H9 (cell line): Measurements from ENCODE around the gene NKD2. TPM values are rescaled to one million over a fixed set of nuclear protein-coding genes. Genes with fewer than 3 reads are reported as not detected.

Experiments used
- DNase-seq: peaks from one replicate; pipeline ENCODE4 v3.0.0-alpha.2; 2017
- H2AFZ ChIP-seq: one replicate; pipeline ENCODE4 v1.6.1; 2013; ENCODE audit warnings: mild to moderate bottlenecking, low read length, control low read depth, moderate library complexity
- H2AK5ac ChIP-seq: 2 replicates; pipeline ENCODE4 v1.6.1; 2013; ENCODE audit warnings: low read length, control low read depth, mixed read lengths; ENCODE audit not compliant: insufficient read length
- H2BK120ac ChIP-seq: one replicate; pipeline ENCODE4 v1.6.1; 2013; ENCODE audit warnings: low read depth, mild to moderate bottlenecking, low read length, control low read depth, inconsistent platforms; ENCODE audit not compliant: poor library complexity, severe bottlenecking
- H2BK12ac ChIP-seq: 2 replicates; pipeline ENCODE4 v1.6.1; 2013; ENCODE audit warnings: low read length, control low read depth, mixed read lengths, low read depth; ENCODE audit not compliant: insufficient read length
- H2BK15ac ChIP-seq: 2 replicates; pipeline ENCODE4 v1.6.1; 2013; ENCODE audit warnings: low read depth, low read length, control low read depth
- H2BK20ac ChIP-seq: one replicate; pipeline ENCODE4 v1.6.1; 2013; ENCODE audit warnings: low read depth, mild to moderate bottlenecking, low read length, control low read depth, inconsistent platforms; ENCODE audit not compliant: poor library complexity, severe bottlenecking
- H2BK5ac ChIP-seq: 2 replicates; pipeline ENCODE4 v1.6.1; 2013; ENCODE audit warnings: low read length, control low read depth, mixed read lengths; ENCODE audit not compliant: insufficient read length
- H3K14ac ChIP-seq: 2 replicates; pipeline ENCODE4 v1.6.1; 2013; ENCODE audit warnings: low read length, control low read depth; ENCODE audit not compliant: insufficient read depth
- H3K18ac ChIP-seq: 2 replicates; pipeline ENCODE4 v1.6.1; 2013; ENCODE audit warnings: low read depth, mild to moderate bottlenecking, mixed read lengths, low read length, control low read depth; ENCODE audit not compliant: insufficient read length
- H3K23ac ChIP-seq: 2 replicates; pipeline ENCODE4 v1.6.1; 2013; ENCODE audit warnings: low read length, control low read depth, mixed read lengths, low read depth; ENCODE audit not compliant: insufficient read length
- H3K23me2 ChIP-seq: 2 replicates; pipeline ENCODE4 v1.6.1; 2013; ENCODE audit warnings: low read depth, mild to moderate bottlenecking, mixed read lengths, low read length, control low read depth; ENCODE audit not compliant: insufficient read length, poor library complexity, severe bottlenecking
- H3K27ac ChIP-seq: 2 replicates; pipeline ENCODE4 v1.5.1; 2013; ENCODE audit warnings: low read length, control low read depth, mixed read lengths, low read depth; ENCODE audit not compliant: insufficient read length
- H3K27me3 ChIP-seq: 2 replicates; pipeline ENCODE4 v1.6.1; 2013; ENCODE audit warnings: low read length, control low read depth, inconsistent platforms; ENCODE audit not compliant: insufficient read depth
- H3K4ac ChIP-seq: 2 replicates; pipeline ENCODE4 v1.6.1; 2013; ENCODE audit warnings: low read depth, mild to moderate bottlenecking, control low read depth, inconsistent platforms, low read length, moderate library complexity
- H3K4me1 ChIP-seq: 2 replicates; pipeline ENCODE4 v1.6.1; 2013; ENCODE audit warnings: low read length, control low read depth, inconsistent platforms; ENCODE audit not compliant: insufficient read depth
- H3K4me2 ChIP-seq: 2 replicates; pipeline ENCODE4 v1.6.1; 2013; ENCODE audit warnings: low read length, control low read depth, mixed read lengths; ENCODE audit not compliant: insufficient read length, insufficient read depth
- H3K56ac ChIP-seq: 2 replicates; pipeline ENCODE4 v1.6.1; 2013; ENCODE audit warnings: low read depth, mild to moderate bottlenecking, mixed read lengths, low read length, control low read depth; ENCODE audit not compliant: insufficient read length
- H3K79me1 ChIP-seq: 2 replicates; pipeline ENCODE4 v1.6.1; 2013; ENCODE audit warnings: low read depth, mild to moderate bottlenecking, moderate library complexity, low read length, control low read depth, inconsistent platforms; ENCODE audit not compliant: insufficient read depth, poor library complexity, severe bottlenecking
- H3K79me2 ChIP-seq: 2 replicates; pipeline ENCODE4 v1.6.1; 2013; ENCODE audit warnings: low read length, control low read depth, inconsistent platforms; ENCODE audit not compliant: insufficient read depth
- H3K9ac ChIP-seq: 2 replicates; pipeline ENCODE4 v1.6.1; 2013; ENCODE audit warnings: low read length, control low read depth, mixed read lengths; ENCODE audit not compliant: insufficient read length; ENCODE audit errors: extremely low read depth
- H3K9me3 ChIP-seq: one replicate; pipeline ENCODE4 v1.6.1; 2013; ENCODE audit warnings: low read depth, low read length, inconsistent platforms; ENCODE audit not compliant: control insufficient read depth
- H3T11ph ChIP-seq: one replicate; pipeline ENCODE4 v1.6.1; 2013; ENCODE audit warnings: mild to moderate bottlenecking, low read length, control low read depth, inconsistent platforms
- H4K20me1 ChIP-seq: one replicate; pipeline ENCODE4 v1.6.1; 2013; ENCODE audit not compliant: control insufficient read depth, insufficient read length, insufficient read depth
- H4K5ac ChIP-seq: 2 replicates; pipeline ENCODE4 v1.6.1; 2013; ENCODE audit warnings: low read depth, mild to moderate bottlenecking, mixed read lengths, low read length, control low read depth; ENCODE audit not compliant: insufficient read length
- H4K8ac ChIP-seq: replicated peaks from 2 replicates; pipeline ENCODE4 v1.6.1; 2013; ENCODE audit warnings: low read length, control low read depth, mixed read lengths, low read depth; ENCODE audit not compliant: insufficient read length
- H4K91ac ChIP-seq: 2 replicates; pipeline ENCODE4 v1.6.1; 2013; ENCODE audit warnings: low read depth, mild to moderate bottlenecking, moderate library complexity, mixed read lengths, low read length, control low read depth; ENCODE audit not compliant: insufficient read length
- H3K27ac Mint-ChIP-seq, 3 experiments: 2 replicates in 2 of 3; 3 replicates in 1 of 3; pipeline ENCODE4 v1.8.0; 2020 to 2021; ENCODE audit warnings: mixed read lengths in 3 of 3, mild to moderate bottlenecking in 1 of 3, moderate library complexity in 1 of 3
- H3K27me3 Mint-ChIP-seq: 2 replicates; pipeline ENCODE4 v1.8.0; 2021; ENCODE audit warnings: low read depth, mild to moderate bottlenecking, moderate library complexity, mixed read lengths
- H3K36me3 Mint-ChIP-seq, 3 experiments: 2 replicates in 2 of 3; 3 replicates in 1 of 3; pipeline ENCODE4 v1.8.0; 2020 to 2021; ENCODE audit warnings: low read depth in 3 of 3, mixed read lengths in 3 of 3; ENCODE audit not compliant: insufficient read depth in 1 of 3
- H3K4me1 Mint-ChIP-seq, 2 experiments: 2 replicates each; pipeline ENCODE4 v1.8.0; 2020; ENCODE audit warnings: mixed read lengths in 2 of 2
- H3K4me3 Mint-ChIP-seq, 2 experiments: 2 replicates in 1 of 2; 3 replicates in 1 of 2; pipeline ENCODE4 v1.8.0; 2020 to 2021; ENCODE audit warnings: mild to moderate bottlenecking in 2 of 2, mixed read lengths in 2 of 2, moderate library complexity in 1 of 2
- H3K9me3 Mint-ChIP-seq, 2 experiments: 2 replicates in 1 of 2; 3 replicates in 1 of 2; pipeline ENCODE4 v1.8.0; 2020; ENCODE audit warnings: mild to moderate bottlenecking in 2 of 2, mixed read lengths in 2 of 2, moderate library complexity in 1 of 2
- CTCF ChIP-seq: fragments of 200-600 bp; sonication (generic); conservative IDR thresholded peaks from 3 replicates; pipeline ENCODE4 v1.8.0; 2021; ENCODE audit warnings: antibody characterized with exemption, mild to moderate bottlenecking
- WGBS: extraction: QIAGEN DNeasy Blood & Tissue Kit; methylation state at CpG from one replicate; pipeline ENCODE4 v1.1.7; 2013; ENCODE audit warnings: missing lambda C conversion rate, low lambda C conversion rate, mixed read lengths; ENCODE audit not compliant: insufficient read length; ENCODE audit errors: extremely low coverage; 5-methylcytosine and 5-hydroxymethylcytosine counted together
- total RNA-seq: library from RNA; stranded (reverse); gene quantifications from 2 replicates; pipeline ENCODE4 v1.2.1, GENCODE V29; 2021

Gene NKD2
- total RNA-seq, 1 experiment from 2014 or later, result 7.3 TPM

GRCh38 chr5:1052641-1053390, 44.2 kb downstream of the NKD2 start:
- H3K4me2 ChIP-seq, result no peak overlapping the region
- no peaks in the 10 kb centered on the region for H3K79me1 ChIP-seq
- H3K4ac ChIP-seq, result no peak overlapping the region
- no peak overlapping the region for H4K5ac ChIP-seq
- no peak for DNase-seq
- WGBS, result no CpG with 5 or more reads among the region's 29 CpGs
- H2BK12ac ChIP-seq, result no peak overlapping the region
- Mint-ChIP-seq H3K36me3 (peaks cover 6 to 34% (median 23%) of the 10 kb centered on the region in 3 experiments), H3K9me3 (peaks cover 0 to under 1% of the 10 kb centered on the region in 2 experiments; a peak in 2 of 5 replicates), H3K27me3 (no peaks in the 10 kb centered on the region; the same call in 1 of the 2 replicates), H3K4me3 (no peak overlapping the region), H3K4me1 (no peaks in the 10 kb centered on the region), H3K27ac (no peak overlapping the region; a peak in 1 of 7 replicates)
- H2BK20ac ChIP-seq, result no peak overlapping the region
- no peak overlapping the region for H2AK5ac ChIP-seq
- no peak overlapping the region for H3K18ac ChIP-seq
- no peak overlapping the region for H4K8ac ChIP-seq
- no peaks in the 10 kb centered on the region for H3K27me3 ChIP-seq
- no peak overlapping the region; the same call in 1 of the 2 replicates for H3K14ac ChIP-seq
- H4K20me1 ChIP-seq, result no peaks in the 10 kb centered on the region
- no peak overlapping the region for H2BK120ac ChIP-seq
- H3T11ph ChIP-seq, result no peak overlapping the region
- TF ChIP-seq CTCF, result no peak
- H3K27ac ChIP-seq, result no peak overlapping the region
- H3K9ac ChIP-seq, result no peak overlapping the region
- H3K23ac ChIP-seq, result no peak overlapping the region
- H3K56ac ChIP-seq, result no peak overlapping the region
- no peak overlapping the region for H2BK5ac ChIP-seq
- H2AFZ ChIP-seq, result no peak overlapping the region
- H2BK15ac ChIP-seq, result no peak overlapping the region
- no peaks in the 10 kb centered on the region for H3K4me1 ChIP-seq
- H3K23me2 ChIP-seq, result no peaks in the 10 kb centered on the region
- H4K91ac ChIP-seq, result no peak overlapping the region
- H3K79me2 ChIP-seq, result no peaks in the 10 kb centered on the region
- H3K9me3 ChIP-seq, result no peaks in the 10 kb centered on the region
